Measurements from ENCODE around the gene GGTLC2.
"Not testable (repeated sequence)": the region's sequence is repeated elsewhere in the genome, so short reads cannot be mapped to it uniquely, and the experiment has no call there.

Gene GGTLC2

DNA sequence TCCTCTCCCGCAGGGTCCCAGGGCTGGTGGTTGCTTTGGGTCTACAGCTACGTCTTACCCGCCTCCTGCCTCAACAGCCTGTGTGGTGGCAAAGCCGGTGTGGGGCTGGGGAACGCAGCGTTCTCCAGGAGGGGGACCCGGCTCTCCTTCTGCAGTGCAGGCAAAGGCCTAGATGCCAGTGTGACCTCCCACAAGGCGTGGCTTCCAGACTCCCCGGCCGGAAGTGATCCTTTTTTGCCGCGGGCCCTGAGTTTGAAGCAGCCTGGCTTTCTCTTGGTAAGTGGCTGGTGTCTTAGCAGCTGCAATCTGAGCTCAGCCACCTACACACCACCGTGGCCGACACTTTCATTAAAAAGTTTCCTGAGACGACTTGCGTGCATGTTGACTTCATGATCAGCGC is 6.1 kb upstream of the GGTLC2 start:
- not testable (repeated sequence) for DNase-seq

- not testable (repeated sequence) for DNase-seq
Measured at GRCh38 chr22:22642255-22642654, 2.2 kb upstream of the GGTLC2 start.

GRCh38 chr22:22645969-22646368 is 1.6 kb downstream of the GGTLC2 start:
- not testable (repeated sequence) for DNase-seq

GRCh38 chr22:22647952-22648351 is 3.5 kb downstream of the GGTLC2 start:
- not testable (repeated sequence) for DNase-seq

DNA sequence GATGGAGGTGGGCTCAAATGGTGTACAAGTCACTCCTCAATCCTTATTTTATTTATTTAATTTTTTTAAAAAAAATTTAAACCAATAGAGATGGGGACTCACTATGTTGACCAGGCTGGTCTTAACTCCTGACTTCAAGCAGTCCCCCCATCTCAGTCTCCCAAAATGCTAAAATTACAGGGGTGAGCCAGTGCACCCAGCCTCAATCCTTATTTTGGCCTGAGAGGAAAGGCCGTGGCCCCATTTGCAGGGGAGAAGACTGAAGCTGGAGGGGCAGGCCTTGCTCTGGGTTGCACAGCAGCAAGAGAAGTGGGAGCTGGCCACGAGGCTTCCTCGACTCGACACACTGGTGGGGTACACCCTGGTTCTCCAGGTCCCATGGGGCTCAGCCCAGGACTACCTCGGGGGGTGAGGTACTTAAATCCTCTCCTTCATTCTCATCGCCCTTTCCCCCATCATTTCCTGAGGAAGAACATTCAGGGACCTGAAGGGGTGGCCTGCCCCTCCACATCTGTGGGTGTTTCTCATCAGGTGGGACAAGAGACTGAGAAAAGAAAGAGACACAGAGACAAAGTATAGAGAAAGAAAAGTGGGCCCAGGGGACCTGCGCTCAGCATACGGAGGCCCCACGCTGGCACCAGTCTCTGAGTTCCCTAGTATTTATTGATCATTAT is 4.6 kb downstream of the GGTLC2 start:
- not testable (repeated sequence) for DNase-seq

DNA sequence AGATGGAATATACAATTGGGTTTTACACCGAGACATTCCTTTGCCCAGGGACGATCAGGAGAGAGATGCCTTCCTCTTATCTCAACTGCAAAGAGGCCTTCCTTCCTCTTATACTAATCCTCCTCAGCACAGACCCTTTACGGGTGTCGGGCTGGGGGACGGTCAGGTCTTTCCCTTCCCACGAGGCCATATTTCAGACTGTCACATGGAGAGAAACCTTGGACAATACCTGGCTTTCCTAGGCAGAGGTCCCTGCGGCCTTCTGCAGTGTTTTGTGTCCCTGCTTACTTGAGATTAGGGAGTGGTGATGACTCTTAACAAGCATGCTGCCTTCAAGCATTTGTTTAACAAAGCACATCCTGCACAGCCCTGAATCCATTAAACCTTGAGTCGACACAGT is 5.3 kb downstream of the GGTLC2 start:
- DNase-seq, result not testable (repeated sequence)

DNA sequence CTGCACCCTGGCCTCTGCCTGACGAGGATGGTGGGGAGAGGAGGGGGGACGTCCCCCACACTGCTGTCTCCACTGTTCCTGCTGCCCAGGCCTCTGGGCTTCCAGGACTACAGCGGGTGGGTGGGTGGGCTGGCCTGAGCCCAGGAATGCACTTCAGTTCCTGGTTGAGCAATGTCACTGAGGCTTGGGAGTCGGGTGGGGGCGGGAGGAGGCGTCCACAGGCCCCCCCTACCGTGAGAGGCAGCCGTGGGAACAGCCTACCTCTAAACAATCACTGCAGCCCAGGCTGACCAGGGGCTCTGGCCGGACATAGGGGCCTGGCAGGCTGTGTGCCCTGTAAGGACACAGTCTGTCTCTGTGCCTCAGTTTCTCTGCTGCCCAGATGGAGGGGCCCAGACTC is 6.0 kb downstream of the GGTLC2 start:
- DNase-seq, result not testable (repeated sequence)

DNA sequence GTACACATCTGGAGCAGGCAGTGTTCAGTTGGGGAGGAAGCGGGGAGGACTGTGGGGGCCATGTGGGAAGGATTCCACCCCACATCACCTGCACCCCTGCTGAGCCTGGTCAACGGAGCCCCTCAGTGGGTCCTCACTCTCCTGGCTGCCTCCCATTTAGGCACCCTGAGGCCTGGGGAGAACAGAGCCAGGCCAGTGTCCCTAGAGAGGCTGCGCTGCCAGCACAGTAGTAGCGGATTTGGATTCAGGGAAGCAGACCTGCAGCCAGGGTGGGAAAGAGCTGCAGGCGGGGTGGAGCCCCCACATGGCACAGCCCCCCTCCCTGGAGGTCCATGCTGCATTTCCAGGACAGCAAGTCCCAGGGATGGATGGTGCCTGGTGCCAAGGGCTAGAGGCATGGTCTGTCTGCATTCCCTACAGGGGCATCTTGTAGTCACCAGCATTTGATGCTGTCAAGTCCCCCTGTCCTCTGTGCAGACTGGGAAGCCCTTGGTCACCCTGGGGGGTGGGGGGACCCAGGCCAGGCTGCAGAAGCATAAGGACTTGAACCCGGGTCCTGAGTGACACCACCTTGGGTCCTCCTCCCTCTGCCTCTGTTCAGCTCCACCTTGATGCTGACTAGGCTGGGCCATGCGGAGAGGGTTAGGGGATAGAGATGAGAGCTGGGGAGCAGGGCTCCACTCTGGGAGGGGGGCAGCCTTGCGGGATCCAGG is 6.5 kb downstream of the GGTLC2 start:
- not testable (repeated sequence) for DNase-seq

GRCh38 chr22:22651593-22651992 is 7.2 kb downstream of the GGTLC2 start:
- DNase-seq, result not testable (repeated sequence)

DNA sequence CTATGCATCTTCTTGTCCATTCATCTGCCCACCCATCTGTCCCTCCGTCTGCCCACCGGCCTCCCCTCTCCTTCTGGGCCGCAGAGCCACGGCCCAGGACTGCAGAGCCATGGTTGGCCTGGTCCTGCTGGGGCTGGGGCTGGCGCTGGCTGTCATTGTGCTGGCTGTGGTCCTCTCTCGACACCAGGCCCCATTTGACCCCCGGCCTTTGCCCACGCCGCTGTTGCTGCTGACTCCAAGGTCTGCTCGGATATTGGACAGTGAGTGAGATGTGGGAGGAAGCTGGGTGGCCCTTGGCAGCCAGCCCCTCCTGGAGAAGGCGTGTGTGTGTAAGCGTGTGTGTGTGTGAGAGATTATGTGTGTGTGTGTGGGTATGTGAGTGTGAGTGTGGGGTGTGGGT is 7.7 kb downstream of the GGTLC2 start:
- not testable (repeated sequence) for DNase-seq

DNA sequence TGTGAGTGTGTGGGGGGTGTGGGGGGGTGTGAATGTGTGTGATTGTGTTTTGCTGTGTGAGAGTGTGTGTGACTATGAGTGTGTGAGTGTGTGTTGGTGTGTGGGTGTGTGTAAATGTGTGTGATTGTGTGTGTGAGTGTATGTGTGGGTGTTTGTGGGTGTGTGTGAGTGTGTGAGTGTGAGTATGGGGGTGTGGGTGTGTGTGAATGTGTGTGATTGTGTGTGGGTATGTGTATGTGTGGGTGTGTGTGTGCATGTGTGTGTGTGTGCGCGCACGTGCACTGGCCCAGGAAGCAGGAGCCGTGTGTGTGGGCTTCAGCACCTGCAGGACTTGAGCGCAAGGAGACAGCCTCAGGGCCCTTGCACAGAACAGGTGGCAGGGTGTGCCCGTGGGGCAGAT is 8.2 kb downstream of the GGTLC2 start:
- not testable (repeated sequence) for DNase-seq

GRCh38 chr22:22653677-22654381 is 9.4 kb downstream of the GGTLC2 start:
- DNase-seq, result not testable (repeated sequence)

GRCh38 chr22:22655452-22656290 is 11.3 kb downstream of the GGTLC2 start:
- DNase-seq, result no peak

DNA sequence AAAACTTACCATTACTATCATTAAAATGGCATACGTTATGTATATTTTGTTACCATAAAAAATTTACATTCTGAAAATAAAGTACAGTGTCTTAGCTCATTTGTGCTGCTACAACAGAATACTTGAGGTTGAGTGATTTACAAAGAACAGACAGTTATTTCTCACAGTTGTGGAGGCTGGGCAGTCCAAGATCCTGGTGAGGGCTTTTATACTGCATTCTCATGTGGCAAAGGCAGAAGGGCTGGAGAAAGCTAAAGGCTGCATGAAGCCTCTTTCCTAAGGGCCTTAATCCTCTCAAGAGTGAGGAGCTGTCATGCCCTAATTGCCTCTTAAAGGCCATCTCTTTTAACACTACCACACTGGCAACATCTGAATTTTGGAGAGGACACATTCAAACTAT is 13.3 kb downstream of the GGTLC2 start:
- no peak for DNase-seq

DNA sequence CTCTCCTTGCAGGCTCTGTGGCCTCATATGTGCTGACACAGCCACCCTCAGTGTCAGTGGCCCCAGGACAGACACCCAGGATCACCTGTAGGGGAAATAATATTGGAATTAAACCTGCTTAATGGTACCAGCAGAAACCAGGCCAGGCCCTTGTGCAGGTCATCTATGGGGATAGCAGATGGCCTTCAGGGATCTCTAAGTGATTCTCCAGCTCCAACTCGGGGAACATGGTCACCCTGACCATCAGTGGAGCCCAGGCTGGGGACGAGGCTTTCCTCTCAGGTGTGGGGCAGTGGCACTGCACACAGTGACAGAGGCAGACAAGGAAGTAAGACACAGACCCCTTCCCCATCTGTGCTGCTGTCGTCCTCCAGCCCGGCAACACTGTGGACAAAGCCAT is 16.9 kb downstream of the GGTLC2 start:
- no peak for DNase-seq

GRCh38 chr22:22662095-22662494 is 17.7 kb downstream of the GGTLC2 start:
- DNase-seq, result no peak

DNA sequence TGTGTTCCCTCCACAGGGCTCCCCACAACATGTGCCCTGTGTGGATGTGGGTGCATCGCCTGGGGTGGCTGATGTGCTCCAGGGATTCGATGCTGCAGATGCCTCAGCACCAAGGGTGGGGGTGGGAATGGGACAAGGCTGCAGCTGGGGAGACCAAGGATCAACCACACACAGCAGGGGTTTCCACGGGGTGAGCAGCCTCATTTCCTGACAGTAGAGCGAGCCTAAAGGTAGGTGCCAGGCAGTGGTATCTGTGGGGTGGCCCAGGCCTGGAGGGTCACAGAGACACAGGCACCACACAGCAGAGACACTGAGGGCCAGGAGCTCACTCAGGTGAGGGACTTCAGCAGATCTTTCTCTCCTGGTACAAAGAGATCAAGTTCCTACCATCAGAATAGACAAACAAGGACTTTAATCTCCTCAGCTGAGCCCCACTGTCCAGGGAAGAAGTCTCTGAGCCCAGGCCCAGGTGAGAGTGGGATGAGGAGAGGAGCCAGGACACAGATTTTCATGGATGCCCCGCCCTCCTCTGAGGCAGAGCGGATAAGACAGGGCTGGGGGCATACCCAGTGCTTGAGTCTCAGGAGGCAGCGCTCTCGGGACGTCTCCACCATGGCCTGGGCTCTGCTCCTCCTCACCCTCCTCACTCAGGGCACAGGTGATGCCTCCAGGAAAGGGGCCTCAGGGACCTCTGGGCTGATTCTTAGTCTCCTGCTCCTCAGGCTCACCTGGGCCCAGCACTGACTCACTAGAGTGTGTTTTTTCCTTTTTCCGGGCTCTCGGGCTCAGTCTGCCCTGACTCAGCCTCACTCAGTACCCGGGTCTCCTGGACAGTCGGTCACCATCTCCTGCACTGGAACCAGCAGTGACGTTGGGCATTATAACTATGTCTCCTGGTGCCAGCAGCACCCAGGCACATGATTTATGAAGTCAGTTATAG is 19.7 kb downstream of the GGTLC2 start:
- DNase-seq, result no peak

- no peak for DNase-seq
Measured at GRCh38 chr22:22666307-22667091, 22.1 kb downstream of the GGTLC2 start.

DNA sequence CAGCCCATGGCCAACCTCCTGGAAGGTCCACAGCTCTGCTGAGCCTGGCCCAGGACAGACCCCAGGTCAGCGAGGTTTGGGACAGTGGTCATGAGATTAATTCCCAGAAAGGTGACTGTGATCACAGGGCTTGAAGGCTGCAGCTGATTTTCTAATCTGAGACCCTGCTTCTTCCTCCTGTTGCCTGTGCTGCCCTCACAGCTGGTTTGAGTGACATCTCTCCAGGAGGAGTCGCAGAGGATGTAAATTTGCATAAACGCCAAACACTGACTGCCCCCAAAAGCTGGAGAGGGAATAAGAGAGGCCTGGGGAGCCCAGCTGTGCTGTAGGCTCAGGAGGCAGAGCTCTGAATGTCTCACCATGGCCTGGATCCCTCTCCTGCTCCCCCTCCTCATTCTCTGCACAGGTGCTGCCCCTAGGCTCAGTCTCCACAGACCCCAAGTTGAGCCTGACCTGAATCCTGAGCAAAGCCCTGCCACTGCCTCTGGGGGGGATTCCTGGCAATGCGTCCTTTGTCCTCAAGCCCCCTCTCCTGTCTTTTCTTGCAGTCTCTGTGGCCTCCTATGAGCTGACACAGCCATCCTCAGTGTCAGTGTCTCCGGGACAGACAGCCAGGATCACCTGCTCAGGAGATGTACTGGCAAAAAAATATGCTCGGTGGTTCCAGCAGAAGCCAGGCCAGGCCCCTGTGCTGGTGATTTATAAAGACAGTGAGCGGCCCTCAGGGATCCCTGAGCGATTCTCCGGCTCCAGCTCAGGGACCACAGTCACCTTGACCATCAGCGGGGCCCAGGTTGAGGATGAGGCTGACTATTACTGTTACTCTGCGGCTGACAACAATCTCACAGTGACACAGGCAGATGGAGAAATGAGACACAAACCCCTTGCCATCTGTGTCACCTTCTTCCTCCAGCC is 23.8 kb downstream of the GGTLC2 start:
- DNase-seq, result no peak

- no peak for DNase-seq
Measured at GRCh38 chr22:22669093-22669492, 24.7 kb downstream of the GGTLC2 start.
